ENCODE data around the gene BRME1.

GRCh38 chr19:13882419-13882795 is 23.5 kb downstream of the BRME1 start:
- TF ChIP-seq FOXP2 (optimal IDR thresholded peaks at IDR 0.05; ENCODE audit: control extremely low read depth, extremely low read length, insufficient read depth) (no peak), EZH2 (IDR thresholded peaks at IDR 0.05) (no peak), POLR2AphosphoS5 (IDR thresholded peaks at IDR 0.05; ENCODE audit: borderline replicate concordance, low read depth, low read length) (no peak)

All from SK-N-MC (cell line).